8988T (cell line): Measurements from ENCODE around the gene YKT6.
"Not testable (repeated sequence)": the region's sequence is repeated elsewhere in the genome, so short reads cannot be mapped to it uniquely, and the experiment has no call there.

ENCODE experiments used
- DNase-seq: peaks from one replicate; pipeline ENCODE4 v3.0.0; 2011

YKT6 gene

DNA sequence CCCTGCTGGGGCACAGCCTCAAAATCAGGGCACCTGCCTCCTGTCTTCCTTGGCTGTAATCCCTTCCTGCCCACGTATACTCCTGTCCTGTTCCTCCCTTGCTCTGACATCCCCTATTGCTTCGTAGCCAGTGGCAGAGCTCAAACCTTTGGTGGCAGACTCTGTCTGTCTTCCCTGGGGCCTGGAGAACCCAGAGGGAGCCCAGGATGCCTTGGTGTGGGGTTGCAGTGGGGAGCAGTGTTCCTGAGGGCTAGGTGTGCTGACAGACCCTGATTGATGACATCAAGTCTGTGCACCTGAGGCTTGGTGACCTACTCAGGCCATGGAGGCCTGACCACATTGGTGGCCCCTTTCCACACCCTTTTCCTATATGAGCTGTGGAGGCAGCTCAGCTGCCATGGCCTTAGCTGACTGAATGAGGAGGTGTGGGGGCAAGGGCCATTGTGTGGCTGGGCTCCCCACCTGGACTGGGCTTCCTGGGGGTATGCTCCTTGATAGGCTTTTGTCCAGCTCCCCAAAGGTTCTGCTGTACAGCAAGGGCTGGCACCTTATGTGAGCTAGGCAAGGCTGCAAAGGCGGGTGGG is 6.1 kb upstream of the YKT6 start:
- DNase-seq = no peak

DNA sequence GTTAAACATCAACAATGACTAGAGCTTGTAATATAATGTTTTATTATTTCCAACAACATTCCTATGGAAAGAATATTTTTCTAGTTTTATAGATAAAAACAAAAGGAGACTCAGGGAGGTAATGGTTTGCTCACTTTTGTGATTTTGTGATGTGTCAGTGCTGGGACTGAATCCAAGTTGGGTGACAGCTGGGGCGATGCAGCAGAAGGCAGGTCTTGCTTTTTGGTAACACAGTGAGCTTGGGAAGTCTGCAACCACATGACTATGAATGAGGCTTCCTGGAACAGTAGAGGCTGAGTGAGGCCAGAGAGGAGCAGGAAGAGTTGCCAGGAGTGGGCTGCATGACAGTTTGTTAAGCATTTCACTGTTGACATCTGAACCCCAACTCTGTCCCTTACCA is 4.9 kb upstream of the YKT6 start:
- no peak for DNase-seq

GRCh38 chr7:44196450-44196872 is 4.3 kb upstream of the YKT6 start:
- no peak for DNase-seq

DNA sequence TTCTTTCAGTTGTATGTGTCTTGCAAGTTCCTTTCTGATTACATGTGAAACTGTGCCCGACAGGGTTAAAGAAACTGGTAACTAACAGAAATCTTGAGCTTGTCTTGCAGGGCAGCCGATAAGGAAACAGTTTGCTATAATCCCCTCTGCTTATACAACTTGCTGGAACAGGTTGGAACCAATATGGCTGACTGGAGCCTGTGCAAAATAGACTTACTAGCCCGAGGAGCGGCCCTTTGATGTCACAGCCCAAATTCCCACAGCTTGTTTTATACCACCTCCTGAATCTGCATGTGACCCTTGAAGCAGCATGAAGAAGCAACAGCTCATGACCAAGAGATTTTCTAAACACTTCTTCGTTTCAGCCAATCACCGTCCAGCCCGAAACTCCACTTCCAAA is 3.3 kb upstream of the YKT6 start:
- DNase-seq = no peak

DNA sequence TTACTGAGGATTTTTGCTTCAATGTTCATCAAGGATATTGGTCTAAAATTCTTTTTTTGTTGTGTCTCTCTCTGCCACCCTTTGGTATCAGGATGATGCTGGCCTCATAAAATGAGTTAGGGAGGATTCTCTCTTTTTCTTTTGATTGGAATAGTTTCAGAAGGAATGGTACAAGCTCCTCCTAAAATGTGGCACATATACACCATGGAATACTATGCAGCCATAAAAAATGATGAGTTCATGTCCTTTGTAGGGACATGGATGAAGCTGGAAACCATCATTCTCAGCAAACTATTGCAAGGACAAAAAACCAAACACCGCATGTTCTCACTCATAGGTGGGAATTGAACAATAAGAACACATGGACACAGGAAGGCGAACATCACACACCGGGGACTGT is 615 bp upstream of the YKT6 start:
- DNase-seq = not testable (repeated sequence)

DNA sequence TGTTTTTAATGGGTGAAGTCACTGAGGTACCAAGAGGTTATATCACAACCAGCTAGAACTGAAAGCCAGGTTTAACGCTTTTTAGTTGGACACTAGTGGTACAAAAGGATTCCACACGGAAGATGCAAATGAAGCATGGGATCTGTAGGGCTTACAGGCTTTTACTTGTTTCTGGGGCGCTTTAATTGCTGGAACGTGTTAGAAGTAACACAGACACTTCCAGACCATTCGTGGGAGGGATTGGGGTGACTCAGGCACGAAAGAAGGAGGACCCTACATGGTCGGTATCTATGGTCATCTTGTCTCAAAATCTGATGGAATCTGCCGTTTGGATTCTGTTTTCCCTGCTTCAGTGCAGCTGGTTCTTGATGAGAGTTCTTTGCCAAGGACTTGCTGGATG is 1.0 kb downstream of the YKT6 start:
- no peak for DNase-seq

- DNase-seq = no peak
Measured at GRCh38 chr7:44206008-44206407, 5.2 kb downstream of the YKT6 start.

DNA sequence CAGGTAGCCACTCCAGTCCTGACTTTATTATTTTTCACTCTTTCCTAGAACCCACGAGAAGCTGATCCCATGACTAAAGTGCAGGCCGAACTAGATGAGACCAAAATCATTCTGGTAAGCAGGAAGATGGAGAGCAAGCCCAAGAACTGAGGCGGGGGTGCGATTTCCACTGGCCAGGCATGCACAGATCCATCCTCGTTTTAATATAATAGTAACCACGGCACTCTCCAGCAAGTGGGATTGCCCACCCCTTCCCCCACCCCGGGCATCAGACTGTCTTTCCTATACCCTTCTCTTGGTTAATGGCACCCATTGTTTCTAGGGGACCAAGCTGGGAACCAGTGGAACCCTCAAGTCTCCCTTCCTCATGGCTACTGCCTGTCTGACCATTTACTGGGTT is 7.3 kb downstream of the YKT6 start:
- no peak for DNase-seq

GRCh38 chr7:44210107-44210506 is 9.3 kb downstream of the YKT6 start:
- DNase-seq = no peak

- DNase-seq = no peak
Measured at GRCh38 chr7:44211126-44211675, 10.4 kb downstream of the YKT6 start.

- no peak for DNase-seq
Measured at GRCh38 chr7:44212018-44212417, 11.2 kb downstream of the YKT6 start.

GRCh38 chr7:44212581-44213184 is 11.9 kb downstream of the YKT6 start:
- DNase-seq = no peak

DNA sequence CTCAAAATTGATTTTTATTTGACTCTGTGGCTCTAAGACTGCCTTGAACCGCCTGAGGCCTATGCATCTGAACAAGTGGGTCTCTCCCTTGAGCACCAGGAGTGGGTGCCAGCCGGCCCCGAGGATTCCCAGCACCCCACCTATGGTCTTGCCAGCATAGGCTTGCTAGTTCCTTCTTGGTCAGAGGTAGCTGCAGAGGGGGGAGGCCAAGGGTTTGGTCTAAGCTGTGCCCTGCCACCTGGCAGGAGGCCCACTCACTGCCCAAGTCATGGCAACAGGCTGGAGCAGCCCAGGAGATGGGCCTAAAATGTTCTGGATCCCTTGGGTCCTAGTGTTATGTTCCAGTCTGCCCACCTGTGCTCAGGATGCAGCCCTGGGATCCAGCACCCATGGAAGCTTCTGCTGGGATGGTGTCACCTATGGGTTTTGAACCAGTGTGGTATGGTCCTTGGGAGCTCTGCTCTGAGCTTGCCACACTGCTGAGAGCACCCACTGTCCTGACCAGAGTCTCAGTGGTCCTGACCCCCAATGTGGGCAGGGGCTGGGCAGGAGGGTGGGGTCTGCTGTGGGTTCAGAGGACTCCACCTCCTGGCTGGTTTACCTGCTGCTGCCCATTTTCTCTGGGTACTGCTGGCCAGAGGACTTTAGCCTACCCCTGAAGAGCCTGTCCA is 12.6 kb downstream of the YKT6 start:
- no peak for DNase-seq

DNA sequence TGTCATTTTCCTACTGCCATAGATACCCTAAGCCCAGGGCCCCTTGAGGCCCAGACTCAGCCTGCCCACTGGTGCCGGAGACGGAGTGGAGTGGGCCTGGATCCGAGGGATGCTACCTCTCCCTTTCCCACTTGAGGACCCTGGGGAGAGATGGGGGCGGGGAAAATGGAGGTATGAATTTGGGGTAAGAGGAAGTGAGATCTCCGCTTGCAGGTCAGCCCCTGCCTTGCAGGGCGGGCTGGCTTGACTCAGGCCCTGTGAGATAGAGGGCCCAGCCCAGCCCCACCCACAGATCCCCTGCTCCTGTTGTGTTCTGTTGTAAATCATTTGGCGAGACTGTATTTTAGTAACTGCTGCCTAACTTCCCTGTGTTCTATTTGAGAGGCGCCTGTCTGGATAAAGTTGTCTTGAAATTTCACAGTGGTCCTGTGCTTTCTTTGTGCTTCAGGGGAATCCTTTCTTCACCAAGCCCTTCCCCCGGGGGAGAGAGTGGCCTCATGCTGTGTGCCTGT is 13.2 kb downstream of the YKT6 start:
- DNase-seq = no peak

GRCh38 chr7:44215531-44215930 is 14.8 kb downstream of the YKT6 start:
- no peak for DNase-seq

- DNase-seq = no peak
Measured at GRCh38 chr7:44216019-44216418, 15.2 kb downstream of the YKT6 start.

DNA sequence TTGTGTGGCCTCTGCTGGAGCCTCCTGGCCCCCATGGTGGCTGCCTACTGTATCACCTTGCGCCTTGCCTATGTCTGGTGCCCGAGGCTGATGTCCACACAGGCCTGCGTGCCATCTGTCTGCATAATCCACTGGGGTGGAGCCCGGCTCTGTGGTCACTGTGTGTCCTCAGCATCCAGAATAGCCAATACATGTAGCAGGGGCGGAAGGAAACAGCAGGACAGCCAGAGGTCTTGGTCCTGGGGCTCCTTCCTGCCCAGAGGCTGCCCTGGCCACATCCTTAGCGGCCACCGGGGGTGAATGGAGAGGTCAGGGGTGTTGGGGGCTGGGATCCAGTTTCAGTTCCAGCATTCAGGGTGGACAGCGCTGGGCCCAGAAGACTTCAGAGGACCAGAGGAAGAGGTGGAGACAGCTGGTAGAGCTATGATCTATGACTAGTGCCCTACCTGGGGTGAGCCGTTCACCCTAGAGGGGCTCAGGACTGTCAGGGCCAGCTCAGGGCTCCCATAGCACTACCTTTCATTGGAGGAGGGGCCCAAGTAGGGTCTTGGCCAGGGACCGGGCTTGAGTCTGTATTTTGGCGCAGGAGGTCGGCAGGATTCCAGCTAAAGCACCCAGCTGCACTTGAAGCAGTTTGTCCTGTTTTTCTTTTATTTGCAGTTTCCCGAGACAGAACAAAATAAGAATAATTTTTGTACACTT is 15.9 kb downstream of the YKT6 start:
- no peak for DNase-seq

- DNase-seq = no peak
Measured at GRCh38 chr7:44217223-44217714, 16.5 kb downstream of the YKT6 start.

DNA sequence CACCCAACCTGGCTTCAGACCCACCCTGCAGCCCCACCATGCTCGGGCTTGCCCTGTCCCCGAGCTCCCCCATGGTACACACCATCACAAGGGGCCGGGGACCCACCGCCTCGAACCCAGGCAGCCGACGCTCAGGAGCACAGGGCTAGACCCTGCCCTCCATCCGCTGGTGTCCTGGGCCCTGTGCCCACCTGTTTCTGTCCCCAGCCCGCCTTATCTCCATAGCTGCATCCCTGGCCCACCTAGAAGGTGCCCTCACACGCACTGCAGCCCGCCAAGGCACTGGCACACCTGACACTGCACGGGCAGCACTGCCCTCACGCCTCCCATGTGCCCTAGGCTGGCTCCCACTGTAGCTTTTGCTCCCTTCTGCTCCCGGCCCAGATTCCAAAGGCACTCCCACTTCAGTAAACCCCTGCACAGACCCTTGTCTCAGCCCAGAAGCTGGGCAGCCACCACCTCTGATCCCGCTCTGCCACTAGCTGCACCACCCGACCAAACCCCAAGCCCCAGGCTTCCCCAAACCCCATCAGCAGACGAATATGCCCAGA is 17.1 kb downstream of the YKT6 start:
- no peak for DNase-seq

GRCh38 chr7:44218418-44219201 is 17.8 kb downstream of the YKT6 start:
- no peak for DNase-seq

- no peak for DNase-seq
Measured at GRCh38 chr7:44219371-44220045, 18.7 kb downstream of the YKT6 start.

- no peak for DNase-seq
Measured at GRCh38 chr7:44220046-44220357, 19.2 kb downstream of the YKT6 start.
